A549 (cell line): Measurements from ENCODE around the gene TBC1D22A. TPM values are rescaled to one million over a fixed set of nuclear protein-coding genes. Genes with fewer than 3 reads are reported as not detected.

Experiments used
- ATAC-seq, 2 experiments: fragments of 200-7000 bp in 1 of 2; fragments of >200 bp in 1 of 2; cut with Nextera tagmentation in 1 of 2; cut with Tn5 transposase in 1 of 2; 3 replicates each; pipeline versions ENCODE4 v1.8.0 to v1.9.1; 2018 to 2020; ENCODE audit warnings: mild to moderate bottlenecking in 1 of 2, moderate library complexity in 1 of 2
- CTCF ChIA-PET: fragments of 300-600 bp; sonication (Branson Sonifier 250); formaldehyde crosslinking; extraction: SDS; loops from one replicate; lab custom pipeline; 2021; ENCODE audit warnings: antibody characterized with exemption, inconsistent platforms; lab: Yijun Ruan, JAX
- POLR2A ChIA-PET: fragments of 350-600 bp; formaldehyde crosslinking; extraction: SDS; loops from one replicate; lab custom pipeline; 2021; ENCODE audit warnings: antibody characterized with exemption, inconsistent platforms; lab: Yijun Ruan, JAX
- DNase-seq, 2 experiments: peaks; one replicate each; pipeline versions ENCODE4 v3.0.0 to v3.0.0-alpha.2; 2011 to 2016; ENCODE audit warnings: low read depth in 1 of 2, low spot score in 1 of 2
- FAIRE-seq: peaks from 2 replicates; lab custom pipeline; 2011; peaks lifted over from hg19 to GRCh38; lab: Jason Lieb, UNC
- H3K27ac ChIP-seq, 2 experiments: fragments of >200 bp; sonication (Bioruptor Twin); formaldehyde crosslinking; 3 replicates each; pipeline ENCODE4 v1.5.1; 2016 to 2017
- H3K4me1 ChIP-seq: fragments of >200 bp; sonication (Bioruptor Twin); formaldehyde crosslinking; 3 replicates; pipeline ENCODE4 v1.6.1; 2016
- H3K4me2 ChIP-seq: fragments of >200 bp; sonication (Bioruptor Twin); formaldehyde crosslinking; 3 replicates; pipeline ENCODE4 v1.6.1; 2016
- H3K4me3 ChIP-seq: fragments of >200 bp; sonication (Bioruptor Twin); formaldehyde crosslinking; 3 replicates; pipeline ENCODE4 v1.5.1; 2016
- H3K9me3 ChIP-seq: fragments of >200 bp; sonication (Bioruptor Twin); formaldehyde crosslinking; 3 replicates; pipeline ENCODE4 v1.6.1; 2016
- BCL3 ChIP-seq: fragments of >200 bp; sonication (Bioruptor Twin); formaldehyde crosslinking; IDR thresholded peaks from 3 replicates; pipeline ENCODE4 v1.6.1; 2016
- CBX2 ChIP-seq: fragments of 200-600 bp; sonication (generic); IDR thresholded peaks from 2 replicates; pipeline ENCODE4 v1.6.1; 2016; ENCODE audit warnings: low read depth, mild to moderate bottlenecking, borderline replicate concordance
- CBX8 ChIP-seq: fragments of 200-600 bp; sonication (generic); IDR thresholded peaks from 2 replicates; pipeline ENCODE4 v1.6.1; 2016
- CHD4 ChIP-seq: fragments of 200-600 bp; sonication (generic); IDR thresholded peaks from 2 replicates; pipeline ENCODE4 v1.6.1; 2016; ENCODE audit warnings: antibody characterized with exemption, mild to moderate bottlenecking, borderline replicate concordance
- E2F6 ChIP-seq: IDR thresholded peaks from 2 replicates; pipeline ENCODE4 v1.6.1; 2012; ENCODE audit warnings: low read depth, borderline replicate concordance
- EHF ChIP-seq: fragments of 250-450 bp; sonication (Bioruptor Pico); IDR thresholded peaks from 2 replicates; pipeline ENCODE4 v1.5.0; 2020; ENCODE audit warnings: mild to moderate bottlenecking
- FOSL2 ChIP-seq, 2 experiments: fragments of 450-650 bp in 1 of 2; fragments of >200 bp in 1 of 2; sonication (Bioruptor Twin) in 1 of 2; formaldehyde crosslinking; IDR thresholded peaks; 2 replicates each; pipeline versions ENCODE4 v1.5.0 to v1.6.1; 2016 to 2020; ENCODE audit warnings: mild to moderate bottlenecking in 1 of 2, moderate library complexity in 1 of 2
- FOXS1 ChIP-seq: fragments of 250-450 bp; sonication (Bioruptor Pico); IDR thresholded peaks from 2 replicates; pipeline ENCODE4 v1.5.0; 2020; ENCODE audit warnings: mild to moderate bottlenecking, moderate library complexity
- GATA3 ChIP-seq: IDR thresholded peaks from 2 replicates; pipeline ENCODE4 v1.6.1; 2012; ENCODE audit warnings: borderline replicate concordance
- HDAC2 ChIP-seq: fragments of 200-600 bp; sonication (generic); IDR thresholded peaks from 2 replicates; pipeline ENCODE4 v1.6.1; 2016
- HES2 ChIP-seq: fragments of >200 bp; sonication (Bioruptor Twin); formaldehyde crosslinking; IDR thresholded peaks from 2 replicates; pipeline ENCODE4 v1.6.1; 2016
- HOXB5 ChIP-seq: fragments of 250-450 bp; sonication (Bioruptor Pico); IDR thresholded peaks from 2 replicates; pipeline ENCODE4 v1.5.0; 2020; ENCODE audit warnings: mild to moderate bottlenecking, moderate library complexity
- JUN ChIP-seq, 2 experiments: fragments of >200 bp; sonication (Bioruptor Twin); formaldehyde crosslinking; IDR thresholded peaks; 2 replicates in 1 of 2; 3 replicates in 1 of 2; pipeline ENCODE4 v1.6.1; 2016 to 2017
- JUNB ChIP-seq: fragments of >200 bp; sonication (Bioruptor Twin); formaldehyde crosslinking; IDR thresholded peaks from 2 replicates; pipeline ENCODE4 v1.6.1; 2016
- KDM1A ChIP-seq: fragments of 200-600 bp; sonication (generic); IDR thresholded peaks from 2 replicates; pipeline ENCODE4 v1.6.1; 2016; ENCODE audit warnings: low read depth, mild to moderate bottlenecking
- MAFK ChIP-seq: fragments of 450-650 bp; IDR thresholded peaks from 2 replicates; pipeline ENCODE4 v1.6.1; 2014; ENCODE audit not compliant: partially characterized antibody
- NFE2L2 ChIP-seq: fragments of 150-350 bp; conservative IDR thresholded peaks from 2 replicates; pipeline ENCODE4 v1.6.1; 2014; ENCODE audit warnings: low read length
- POLR2A ChIP-seq: IDR thresholded peaks from 2 replicates; pipeline ENCODE4 v1.6.1; 2012; ENCODE audit warnings: mild to moderate bottlenecking, low read length
- RARB ChIP-seq: fragments of 250-450 bp; sonication (Bioruptor Pico); IDR thresholded peaks from 2 replicates; pipeline ENCODE4 v1.8.0; 2021; ENCODE audit warnings: mild to moderate bottlenecking, moderate library complexity
- REST ChIP-seq: fragments of 200-600 bp; sonication (generic); IDR thresholded peaks from 2 replicates; pipeline ENCODE4 v1.6.1; 2016; ENCODE audit warnings: antibody characterized with exemption, mild to moderate bottlenecking, moderate library complexity
- RFX5 ChIP-seq: fragments of 450-650 bp; IDR thresholded peaks from 2 replicates; pipeline ENCODE4 v1.7.1; 2014; ENCODE audit warnings: antibody characterized with exemption, mild to moderate bottlenecking, moderate library complexity
- SMC3 ChIP-seq: fragments of >200 bp; sonication (Bioruptor Twin); formaldehyde crosslinking; IDR thresholded peaks from 3 replicates; pipeline ENCODE4 v1.6.1; 2018; ENCODE audit warnings: inconsistent platforms
- SREBF2 ChIP-seq: fragments of 450-650 bp; IDR thresholded peaks from 2 replicates; pipeline ENCODE4 v1.6.1; 2014; ENCODE audit warnings: mild to moderate bottlenecking, moderate library complexity
- TP53 ChIP-seq: fragments of 250-450 bp; sonication (Bioruptor Pico); IDR thresholded peaks from 2 replicates; pipeline ENCODE4 v1.5.0; 2021; ENCODE audit warnings: mild to moderate bottlenecking, moderate library complexity
- ZC3H11A ChIP-seq: fragments of 450-650 bp; IDR thresholded peaks from 2 replicates; pipeline ENCODE4 v1.6.1; 2014; ENCODE audit warnings: antibody characterized with exemption, mild to moderate bottlenecking
- ZFP36 ChIP-seq: fragments of 450-650 bp; IDR thresholded peaks from 2 replicates; pipeline ENCODE4 v1.6.1; 2014; ENCODE audit warnings: borderline replicate concordance; ENCODE audit not compliant: partially characterized antibody
- WGBS: methylation state at CpG from one replicate; pipeline ENCODE4 v1.1.6; 2017; ENCODE audit errors: missing lambda C conversion rate; 5-methylcytosine and 5-hydroxymethylcytosine counted together
- polyA plus RNA-seq, 4 experiments: library from polyadenylated mRNA; depleted of rRNA in 3 of 4; stranded (reverse); fragments of >200 nt; fragmentation: RNase III in 1 of 4; extraction: RNeasy Plus Mini Kit Qiagen cat#74134 plus additional on column Dnase treatment in 1 of 4; gene quantifications; 2 replicates in 3 of 4; 3 replicates in 1 of 4; pipeline ENCODE4 v1.2.3, GENCODE V29; 2011 to 2017

TBC1D22A gene
- polyA plus RNA-seq, 2 of the 4 experiments (the other 2 are of a cell fraction): 8.9 to 10.8 TPM

GRCh38 chr22:46742576-46743221 lies 19.8 kb upstream of the TBC1D22A start:
- peak; percentile 22 to 55 for DNase-seq
- TF ChIP-seq GATA3: peak; percentile 87
- no peak for TF ChIP-seq E2F6
- WGBS: 41% methylated on average over 2 of the region's 6 CpGs
- FAIRE-seq: no peak
- Histone ChIP-seq H3K9me3 (no peaks in the 10 kb centered on the region), H3K27ac (peak overlapping the region; percentile 5 to 63; a peak in 3 of 6 replicates), H3K4me3 (no peak overlapping the region), H3K4me1 (peaks cover 23% of the 10 kb centered on the region), H3K4me2 (peak overlapping the region; percentile 21)
- POLR2A ChIA-PET: interaction anchor here (2.1 kb wide), 1 partner anchor 20 kb away, joined by 9 read pairs; the partner anchor contains the start of gene TBC1D22A
- no peak for ATAC-seq
- CTCF ChIA-PET: interaction anchor here (2.9 kb wide), 1 partner anchor 16 kb away, joined by 11 read pairs; no protein-coding TSS in a partner anchor

- POLR2A ChIA-PET: no interaction called here
- TF ChIP-seq TP53 (no peak), SREBF2 (no peak), SMC3 (no peak), JUNB (no peak), POLR2A (no peak), CBX8 (no peak), ZC3H11A (no peak), BCL3 (no peak), E2F6 (no peak)
- TF ChIP-seq, all 56 proteins: peak for 0
- CTCF ChIA-PET: interaction anchor here (1.3 kb wide), 1 partner anchor 10 kb away, joined by 3 read pairs; no protein-coding TSS in a partner anchor
- peak overlapping the region in 1 of 2 experiments; percentile 53; a peak in 3 of 6 replicates for H3K27ac ChIP-seq
- no peak for FAIRE-seq
- H3K9me3 ChIP-seq: no peaks in the 10 kb centered on the region
- peak in 1 of 2 experiments; percentile 18; a peak in 2 of 6 replicates for ATAC-seq
- peaks cover 22% of the 10 kb centered on the region for H3K4me1 ChIP-seq
- WGBS: 59% methylated on average over 6 of the region's 6 CpGs
- no peak overlapping the region for H3K4me2 ChIP-seq
- DNase-seq: no peak
- no peak overlapping the region for H3K4me3 ChIP-seq
Measured at GRCh38 chr22:46744581-46744980, 17.9 kb upstream of the TBC1D22A start.

GRCh38 chr22:46746192-46746591 lies 16.3 kb upstream of the TBC1D22A start:
- TF ChIP-seq ZFP36 (no peak), RFX5 (no peak), RARB (no peak), FOSL2 (IDR thresholded peaks at IDR 0.05) (no peak), FOSL2 (CRISPR knock-in tag; IDR thresholded peaks at IDR 0.05) (no peak), ZC3H11A (no peak), EHF (no peak), CBX2 (no peak)
- POLR2A ChIA-PET: no interaction called here
- no peak for DNase-seq
- peaks cover 33% of the 10 kb centered on the region for H3K4me1 ChIP-seq
- FAIRE-seq: no peak
- no peak for ATAC-seq
- H3K9me3 ChIP-seq: no peaks in the 10 kb centered on the region
- H3K4me3 ChIP-seq: no peak overlapping the region
- CTCF ChIA-PET: interaction anchor here (3.9 kb wide), 1 partner anchor 12 kb away, joined by 15 read pairs; no protein-coding TSS in a partner anchor
- no peak overlapping the region for H3K4me2 ChIP-seq
- 69% methylated on average over 5 of the region's 5 CpGs for WGBS
- no peak overlapping the region for H3K27ac ChIP-seq

GRCh38 chr22:46746620-46747019 lies 15.8 kb upstream of the TBC1D22A start:
- 87% methylated on average over 11 of the region's 11 CpGs for WGBS
- FAIRE-seq (no peak), ATAC-seq (no peak), DNase-seq (no peak)
- Histone ChIP-seq H3K9me3 (no peaks in the 10 kb centered on the region), H3K4me2 (no peak overlapping the region), H3K4me3 (no peak overlapping the region), H3K27ac (no peak overlapping the region), H3K4me1 (peaks cover 33% of the 10 kb centered on the region)
- ChIA-PET CTCF (interaction anchor here (3.9 kb wide), 1 partner anchor 12 kb away, joined by 15 read pairs; no protein-coding TSS in a partner anchor), POLR2A (no interaction called here)
- no peak for TF ChIP-seq FOXS1 (CRISPR knock-in tag)
- TF ChIP-seq JUN (IDR thresholded peaks at IDR 0.05): no peak
- no peak for TF ChIP-seq HDAC2
- no peak for TF ChIP-seq SREBF2
- no peak for TF ChIP-seq REST
- TF ChIP-seq EHF: no peak
- no peak for TF ChIP-seq CHD4
- no peak for TF ChIP-seq HES2
- TF ChIP-seq MAFK: no peak
- TF ChIP-seq JUNB: no peak
- TF ChIP-seq KDM1A: no peak
- TF ChIP-seq HOXB5 (CRISPR knock-in tag): no peak
- no peak for TF ChIP-seq NFE2L2
